HepG2 (cell line): Measurements from ENCODE around the gene TMEM86B. TPM values are rescaled to one million over a fixed set of nuclear protein-coding genes. Genes with fewer than 3 reads are reported as not detected.
A peak's percentile ranks its signal among the peaks of the same experiment; 100 is the strongest.

Source experiments
- ATF7 ChIP-seq, 2 experiments: fragments of 450-650 bp in 1 of 2; sonication (generic) in 1 of 2; formaldehyde crosslinking in 1 of 2; IDR thresholded peaks; 2 replicates each; pipeline versions ENCODE4 v1.4.0 to v1.6.1; 2016 to 2020; ENCODE audit warnings: antibody characterized with exemption in 1 of 2, mild to moderate bottlenecking in 1 of 2, missing genetic modification reagents in 1 of 2
- ETV5 ChIP-seq: IDR thresholded peaks from 2 replicates; pipeline ENCODE4 v1.6.1; 2018; ENCODE audit warnings: missing biosample characterization, missing genetic modification reagents, inconsistent platforms, borderline replicate concordance
- IRX3 ChIP-seq: sonication (generic); formaldehyde crosslinking; IDR thresholded peaks from 2 replicates; pipeline ENCODE4 v1.8.1; 2023; ENCODE audit warnings: mild to moderate bottlenecking, low read depth, missing genetic modification reagents, borderline replicate concordance
- JDP2 ChIP-seq: sonication (generic); formaldehyde crosslinking; IDR thresholded peaks from 2 replicates; pipeline ENCODE4 v1.8.1; 2022; ENCODE audit warnings: missing genetic modification reagents, borderline replicate concordance
- KMT2B ChIP-seq: IDR thresholded peaks from 2 replicates; pipeline ENCODE4 v1.6.1; 2016; ENCODE audit warnings: missing genetic modification reagents, missing compliant biosample characterization
- MAZ ChIP-seq, 2 experiments: sonication (generic) in 1 of 2; formaldehyde crosslinking in 1 of 2; IDR thresholded peaks; 2 replicates each; pipeline versions ENCODE4 v1.5.0 to v1.6.1; 2012 to 2020; ENCODE audit warnings: low read depth in 2 of 2, mild to moderate bottlenecking in 2 of 2, borderline replicate concordance in 1 of 2, improper control_type of control experiment in 1 of 2, low read length in 1 of 2, missing genetic modification reagents in 1 of 2, moderate library complexity in 1 of 2
- MYNN ChIP-seq: sonication (generic); formaldehyde crosslinking; IDR thresholded peaks from 2 replicates; pipeline ENCODE4 v1.4.0; 2020; ENCODE audit warnings: mild to moderate bottlenecking, low read depth, missing genetic modification reagents
- NBN ChIP-seq: fragments of 450-650 bp; conservative IDR thresholded peaks from 2 replicates; pipeline ENCODE4 v1.6.1; 2017
- PAX8 ChIP-seq: sonication (generic); formaldehyde crosslinking; IDR thresholded peaks from 2 replicates; pipeline ENCODE4 v1.8.0; 2022; ENCODE audit warnings: mild to moderate bottlenecking, missing genetic modification reagents, borderline replicate concordance
- PBX2 ChIP-seq: IDR thresholded peaks from 2 replicates; pipeline ENCODE4 v1.6.1; 2016; ENCODE audit warnings: control low read depth
- RBAK ChIP-seq: sonication (generic); formaldehyde crosslinking; IDR thresholded peaks from 2 replicates; pipeline ENCODE4 v1.5.1; 2020; ENCODE audit warnings: mild to moderate bottlenecking, missing genetic modification reagents
- TOPORS ChIP-seq: sonication (generic); formaldehyde crosslinking; IDR thresholded peaks from 2 replicates; pipeline ENCODE4 v1.8.0; 2023; ENCODE audit warnings: mild to moderate bottlenecking, missing genetic modification reagents
- TSC22D2 ChIP-seq: sonication (generic); formaldehyde crosslinking; IDR thresholded peaks from 2 replicates; pipeline ENCODE4 v1.5.1; 2020; ENCODE audit warnings: missing genetic modification reagents, mild to moderate bottlenecking, borderline replicate concordance
- ZNF101 ChIP-seq: sonication (generic); formaldehyde crosslinking; IDR thresholded peaks from 2 replicates; pipeline ENCODE4 v1.4.0; 2020; ENCODE audit warnings: mild to moderate bottlenecking, low read depth, missing genetic modification reagents, borderline replicate concordance
- ZNF225 ChIP-seq: sonication (generic); formaldehyde crosslinking; IDR thresholded peaks from 2 replicates; pipeline ENCODE4 v1.4.0; 2020; ENCODE audit warnings: mild to moderate bottlenecking, missing genetic modification reagents
- ZNF230 ChIP-seq: sonication (generic); formaldehyde crosslinking; IDR thresholded peaks from 2 replicates; pipeline ENCODE4 v1.4.0; 2020; ENCODE audit warnings: mild to moderate bottlenecking, missing genetic modification reagents
- ZNF280D ChIP-seq: sonication (generic); formaldehyde crosslinking; IDR thresholded peaks from 2 replicates; pipeline ENCODE4 v1.5.1; 2020; ENCODE audit warnings: mild to moderate bottlenecking, missing genetic modification reagents
- ZNF30 ChIP-seq: sonication (generic); formaldehyde crosslinking; IDR thresholded peaks from 2 replicates; pipeline ENCODE4 v1.5.0; 2020; ENCODE audit warnings: mild to moderate bottlenecking, missing genetic modification reagents
- ZNF326 ChIP-seq: sonication (generic); formaldehyde crosslinking; IDR thresholded peaks from 2 replicates; pipeline ENCODE4 v1.4.0; 2020; ENCODE audit warnings: missing genetic modification reagents, borderline replicate concordance
- ZNF558 ChIP-seq: sonication (generic); formaldehyde crosslinking; IDR thresholded peaks from 2 replicates; pipeline ENCODE4 v1.9.0; 2022; ENCODE audit warnings: mild to moderate bottlenecking, missing genetic modification reagents, borderline replicate concordance
- ZNF607 ChIP-seq: sonication (generic); formaldehyde crosslinking; IDR thresholded peaks from 2 replicates; pipeline ENCODE4 v1.5.1; 2020; ENCODE audit warnings: missing genetic modification reagents, mild to moderate bottlenecking, borderline replicate concordance
- ZNF703 ChIP-seq: sonication (generic); formaldehyde crosslinking; IDR thresholded peaks from 2 replicates; pipeline ENCODE4 v1.5.1; 2020; ENCODE audit warnings: missing genetic modification reagents, mild to moderate bottlenecking, moderate library complexity, borderline replicate concordance
- polyA plus RNA-seq, 8 experiments: library from polyadenylated mRNA; depleted of rRNA in 3 of 8; stranded (reverse) in 7 of 8; unstranded in 1 of 8; fragments of >200 nt; fragmentation: Illumina TruSeq in 4 of 8; extraction: Trizol in 4 of 8; gene quantifications; 2 replicates each; pipeline versions ENCODE4 v1.2.1 to v1.2.3, GENCODE V29; 2011 to 2016; ENCODE audit warnings: low read depth in 4 of 8, missing spikeins in 1 of 8, mixed read lengths in 1 of 8; ENCODE audit not compliant: insufficient read depth in 1 of 8
- total RNA-seq, 5 experiments: library from RNA; depleted of rRNA; stranded (reverse); fragments of >200 nt; fragmentation: Illumina TruSeq; extraction: Trizol; gene quantifications; 2 replicates each; pipeline ENCODE4 v1.2.3, GENCODE V29; 2016; ENCODE audit warnings: low read depth in 1 of 5
- TF ChIP-seq, protein P1 (sequence below): sonication (generic); formaldehyde crosslinking; IDR thresholded peaks from 2 replicates; pipeline ENCODE4 v1.4.0; 2020; ENCODE audit warnings: missing genetic modification reagents

TMEM86B gene
- total and polyA plus RNA-seq, 2 of the 13 experiments (the other 11 are each of a cell fraction or from before 2014, with no cell fraction given) = 7.7 to 9.6 TPM

DNA sequence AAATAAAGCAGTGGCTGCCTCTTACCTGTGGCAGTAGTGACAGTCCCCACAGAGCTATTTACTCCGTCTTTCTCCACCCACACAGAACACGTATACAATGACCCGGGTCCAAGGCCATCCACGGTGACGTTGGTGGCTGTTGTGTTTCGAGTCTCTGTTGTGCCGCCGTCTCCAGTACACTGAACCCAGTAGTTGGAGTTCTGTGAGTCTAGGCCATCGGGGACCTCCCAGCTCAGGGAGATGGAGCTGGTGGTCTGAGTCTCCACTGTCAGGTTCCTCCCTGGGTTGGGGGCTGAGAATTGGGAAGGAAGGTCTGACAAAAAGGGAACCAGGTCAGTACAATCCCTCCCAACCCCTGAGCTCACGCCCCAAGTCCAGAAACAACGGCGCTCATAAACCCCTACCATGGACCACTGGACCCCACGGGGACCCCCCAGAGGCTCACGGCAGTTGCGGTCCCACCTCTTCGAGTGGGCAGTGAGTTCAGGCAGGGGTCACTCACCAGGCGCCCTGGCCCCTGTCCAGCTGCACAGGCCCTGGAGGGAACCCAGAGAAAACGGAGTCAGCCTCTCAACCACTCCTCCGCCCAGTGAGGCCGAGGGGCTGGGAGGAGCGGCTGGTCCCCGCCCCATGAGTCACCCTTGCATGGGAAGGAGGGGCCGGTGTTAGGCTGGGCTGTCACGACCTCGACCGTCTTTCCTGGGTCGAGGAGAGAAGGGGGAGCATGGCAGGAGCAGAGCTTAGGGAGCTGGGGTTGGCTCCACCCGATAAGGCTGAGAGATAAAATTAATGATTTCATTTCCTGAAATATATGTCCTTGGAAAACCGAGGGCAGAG lies 21.7 kb downstream of the TMEM86B start (continued):
- TF ChIP-seq ATF7 (IDR thresholded peaks at IDR 0.05) = no peak
- no peak; the same call in 1 of the 2 replicates for TF ChIP-seq ATF7 (CRISPR knock-in tag; IDR thresholded peaks at IDR 0.05)
- TF ChIP-seq JDP2 (CRISPR knock-in tag) = no peak
- TF ChIP-seq ZNF607 = peak; percentile 81; the same call in 1 of the 2 replicates
- no peak for TF ChIP-seq KMT2B (CRISPR knock-in tag)
- no peak for TF ChIP-seq ZNF30 (CRISPR knock-in tag)
- no peak for TF ChIP-seq ZNF230 (CRISPR knock-in tag)
- TF ChIP-seq ZNF558 = no peak; the same call in 1 of the 2 replicates
- 0 out of 2 replicates have a peak, but pooled peaks have one; percentile 38 for TF ChIP-seq ZNF225 (CRISPR knock-in tag)
- no peak; the same call in 1 of the 2 replicates for TF ChIP-seq MYNN (CRISPR knock-in tag)
- TF ChIP-seq TSC22D2 (CRISPR knock-in tag) = no peak; the same call in 1 of the 2 replicates
- TF ChIP-seq TOPORS (CRISPR knock-in tag) = peak; percentile 54; the same call in 1 of the 2 replicates
- TF ChIP-seq ZNF101 (CRISPR knock-in tag) = no peak
- no peak for TF ChIP-seq ZNF280D (CRISPR knock-in tag)
- peak; percentile 73 for TF ChIP-seq MAZ (IDR thresholded peaks at IDR 0.05; ENCODE audit: borderline replicate concordance, low read depth, low read length)
- peak; percentile 87 for TF ChIP-seq MAZ (CRISPR knock-in tag; IDR thresholded peaks at IDR 0.05; ENCODE audit: low read depth)
- peak; percentile 52; the same call in 1 of the 2 replicates for TF ChIP-seq ETV5 (CRISPR knock-in tag)
- TF ChIP-seq NBN = no peak
- TF ChIP-seq, protein P1, sequence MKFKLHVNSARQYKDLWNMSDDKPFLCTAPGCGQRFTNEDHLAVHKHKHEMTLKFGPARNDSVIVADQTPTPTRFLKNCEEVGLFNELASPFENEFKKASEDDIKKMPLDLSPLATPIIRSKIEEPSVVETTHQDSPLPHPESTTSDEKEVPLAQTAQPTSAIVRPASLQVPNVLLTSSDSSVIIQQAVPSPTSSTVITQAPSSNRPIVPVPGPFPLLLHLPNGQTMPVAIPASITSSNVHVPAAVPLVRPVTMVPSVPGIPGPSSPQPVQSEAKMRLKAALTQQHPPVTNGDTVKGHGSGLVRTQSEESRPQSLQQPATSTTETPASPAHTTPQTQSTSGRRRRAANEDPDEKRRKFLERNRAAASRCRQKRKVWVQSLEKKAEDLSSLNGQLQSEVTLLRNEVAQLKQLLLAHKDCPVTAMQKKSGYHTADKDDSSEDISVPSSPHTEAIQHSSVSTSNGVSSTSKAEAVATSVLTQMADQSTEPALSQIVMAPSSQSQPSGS (CRISPR knock-in tag) = peak; percentile 43
- TF ChIP-seq PBX2 (CRISPR knock-in tag) = no peak
- TF ChIP-seq ZNF326 (CRISPR knock-in tag) = no peak
- TF ChIP-seq ZNF703 = no peak
- no peak for TF ChIP-seq RBAK (CRISPR knock-in tag)
- no peak for TF ChIP-seq IRX3 (CRISPR knock-in tag)
- TF ChIP-seq PAX8 (CRISPR knock-in tag) = no peak
